Ascending aorta (tissue), 2 donors: ENCODE results near the gene DMD. TPM values are rescaled to one million over a fixed set of nuclear protein-coding genes. Genes with fewer than 3 reads are reported as not detected.

ENCODE experiments used
- DNase-seq, 2 donors: peaks; one replicate each; pipeline ENCODE4 v3.0.0-alpha.2; 2019; ENCODE audit warnings: low spot score in 2 of 2
- H3K27ac ChIP-seq, 2 donors: fragments of 200-600 bp; sonication (generic); one replicate each; pipeline ENCODE4 v1.5.1; 2016 to 2017; ENCODE audit warnings: mild to moderate bottlenecking in 1 of 2
- H3K27me3 ChIP-seq: fragments of 200-600 bp; sonication (generic); one replicate; pipeline ENCODE4 v1.5.1; 2017
- H3K36me3 ChIP-seq, 2 donors: fragments of 200-600 bp; sonication (generic); one replicate each; pipeline ENCODE4 v1.5.1; 2016
- H3K4me1 ChIP-seq, 2 donors: fragments of 200-600 bp; sonication (generic); one replicate each; pipeline ENCODE4 v1.5.1; 2016 to 2017; ENCODE audit warnings: mild to moderate bottlenecking in 1 of 2
- H3K4me3 ChIP-seq, 2 donors: fragments of 200-600 bp; sonication (generic); one replicate each; pipeline ENCODE4 v1.5.1; 2016 to 2017; ENCODE audit warnings: mild to moderate bottlenecking in 1 of 2
- H3K9me3 ChIP-seq, 2 donors: fragments of 200-600 bp; sonication (generic); one replicate each; pipeline ENCODE4 v1.5.1; 2016
- intact Hi-C: fragments of 100-400 bp; cut with DNase I; formaldehyde crosslinking; loops from one replicate; pipeline ENCODE4 v1.15.1; 2023
- total RNA-seq: library from RNA; depleted of rRNA; stranded (reverse); fragments of >200 nt; gene quantifications from one replicate; pipeline ENCODE4 v1.1.0, GENCODE V29; 2016
- TF ChIP-seq, protein P1 (sequence below), 3 experiments: fragments of 200-600 bp in 2 of 3; fragments of 450-650 bp in 1 of 3; sonication (generic) in 2 of 3; IDR thresholded peaks; one replicate each; pipeline ENCODE4 v1.5.1; 2016 to 2019; ENCODE audit warnings: antibody characterized with exemption in 3 of 3, mild to moderate bottlenecking in 1 of 3, moderate library complexity in 1 of 3

The DMD gene
- total RNA-seq, 1 donor from 2014 or later = 40.0 TPM

DNA sequence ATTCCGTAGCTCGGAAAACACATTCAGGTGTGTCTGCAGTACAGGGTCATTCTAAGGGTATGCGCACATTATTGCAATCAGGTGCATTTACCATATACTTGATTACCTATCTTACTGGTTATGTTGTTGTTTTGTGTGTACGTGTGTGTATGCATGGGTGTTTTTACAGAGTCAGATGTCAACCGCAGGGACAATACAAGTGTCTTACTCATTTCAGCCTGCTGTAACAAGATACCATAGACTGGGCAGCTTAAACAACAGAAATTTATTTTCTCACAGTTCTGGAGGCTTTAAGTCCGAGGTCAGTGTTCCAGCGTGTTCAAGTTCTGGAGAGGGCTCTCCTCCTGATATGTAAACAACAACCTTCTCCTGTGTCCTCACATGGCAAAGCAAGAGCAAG is 316.7 kb downstream of the DMD start:
- no peak overlapping the region for H3K4me3 ChIP-seq
- no peaks in the 10 kb centered on the region for H3K4me1 ChIP-seq
- no peaks in the 10 kb centered on the region for H3K36me3 ChIP-seq
- TF ChIP-seq, protein P1, sequence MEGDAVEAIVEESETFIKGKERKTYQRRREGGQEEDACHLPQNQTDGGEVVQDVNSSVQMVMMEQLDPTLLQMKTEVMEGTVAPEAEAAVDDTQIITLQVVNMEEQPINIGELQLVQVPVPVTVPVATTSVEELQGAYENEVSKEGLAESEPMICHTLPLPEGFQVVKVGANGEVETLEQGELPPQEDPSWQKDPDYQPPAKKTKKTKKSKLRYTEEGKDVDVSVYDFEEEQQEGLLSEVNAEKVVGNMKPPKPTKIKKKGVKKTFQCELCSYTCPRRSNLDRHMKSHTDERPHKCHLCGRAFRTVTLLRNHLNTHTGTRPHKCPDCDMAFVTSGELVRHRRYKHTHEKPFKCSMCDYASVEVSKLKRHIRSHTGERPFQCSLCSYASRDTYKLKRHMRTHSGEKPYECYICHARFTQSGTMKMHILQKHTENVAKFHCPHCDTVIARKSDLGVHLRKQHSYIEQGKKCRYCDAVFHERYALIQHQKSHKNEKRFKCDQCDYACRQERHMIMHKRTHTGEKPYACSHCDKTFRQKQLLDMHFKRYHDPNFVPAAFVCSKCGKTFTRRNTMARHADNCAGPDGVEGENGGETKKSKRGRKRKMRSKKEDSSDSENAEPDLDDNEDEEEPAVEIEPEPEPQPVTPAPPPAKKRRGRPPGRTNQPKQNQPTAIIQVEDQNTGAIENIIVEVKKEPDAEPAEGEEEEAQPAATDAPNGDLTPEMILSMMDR (IDR thresholded peaks at IDR 0.05) = no peak
- H3K9me3 ChIP-seq = no peaks in the 10 kb centered on the region
- no peak for DNase-seq
- no peak overlapping the region for H3K27ac ChIP-seq
- intact Hi-C loops = no loop called here
- no peaks in the 10 kb centered on the region for H3K27me3 ChIP-seq

DNA sequence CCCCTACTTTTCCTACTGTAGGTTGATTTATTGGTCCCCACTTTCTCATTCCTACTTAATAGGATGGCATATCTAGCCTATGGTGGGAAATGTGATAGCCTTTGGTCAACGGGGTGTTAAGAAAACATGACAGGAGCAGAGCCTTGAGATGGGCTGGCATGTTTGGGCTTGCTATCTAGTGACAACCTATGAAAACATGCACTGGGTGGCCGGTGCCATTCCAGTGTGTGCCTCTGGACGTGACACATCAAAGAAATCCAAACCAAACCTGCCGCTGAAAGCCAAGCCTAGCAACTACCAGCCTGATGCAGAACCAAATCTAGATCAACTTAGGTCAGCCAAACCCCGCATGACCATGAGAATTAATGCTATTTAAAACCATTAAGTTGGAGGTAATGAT is 317.6 kb downstream of the DMD start:
- TF ChIP-seq, protein P1 (IDR thresholded peaks at IDR 0.05) = no peak
- DNase-seq = no peak
- H3K4me3 ChIP-seq = no peak overlapping the region
- H3K9me3 ChIP-seq = no peaks in the 10 kb centered on the region
- H3K27me3 ChIP-seq = no peaks in the 10 kb centered on the region
- H3K4me1 ChIP-seq = no peaks in the 10 kb centered on the region
- H3K36me3 ChIP-seq = no peaks in the 10 kb centered on the region
- intact Hi-C loops = no loop called here
- H3K27ac ChIP-seq = no peak overlapping the region

DNA sequence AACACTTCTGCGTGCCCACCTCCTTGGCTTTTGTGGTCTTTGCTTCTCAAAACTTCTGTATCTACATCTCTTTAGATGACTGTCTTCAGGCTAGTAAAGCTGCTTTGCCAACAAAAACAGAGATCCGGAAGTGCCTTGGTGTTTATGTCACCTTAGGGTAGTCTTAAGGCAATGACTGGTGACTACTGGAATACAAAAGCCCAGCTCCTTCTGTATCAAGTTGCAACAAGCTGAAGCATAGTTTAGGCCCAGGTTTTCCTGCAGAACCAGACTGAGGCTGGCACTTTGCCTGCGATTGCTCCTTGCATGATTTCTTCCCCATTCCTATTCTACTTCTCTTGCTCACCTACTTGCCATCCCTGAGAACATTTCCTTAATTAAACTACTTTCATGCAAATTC is 333.8 kb downstream of the DMD start:
- Histone ChIP-seq H3K9me3 (no peaks in the 10 kb centered on the region), H3K27me3 (no peaks in the 10 kb centered on the region), H3K36me3 (no peaks in the 10 kb centered on the region), H3K27ac (no peak overlapping the region), H3K4me3 (no peak overlapping the region), H3K4me1 (peaks cover 0 to 3% of the 10 kb centered on the region in 2 donors)
- intact Hi-C loops = no loop called here
- TF ChIP-seq, protein P1 (IDR thresholded peaks at IDR 0.05) = no peak
- no peak for DNase-seq

DNA sequence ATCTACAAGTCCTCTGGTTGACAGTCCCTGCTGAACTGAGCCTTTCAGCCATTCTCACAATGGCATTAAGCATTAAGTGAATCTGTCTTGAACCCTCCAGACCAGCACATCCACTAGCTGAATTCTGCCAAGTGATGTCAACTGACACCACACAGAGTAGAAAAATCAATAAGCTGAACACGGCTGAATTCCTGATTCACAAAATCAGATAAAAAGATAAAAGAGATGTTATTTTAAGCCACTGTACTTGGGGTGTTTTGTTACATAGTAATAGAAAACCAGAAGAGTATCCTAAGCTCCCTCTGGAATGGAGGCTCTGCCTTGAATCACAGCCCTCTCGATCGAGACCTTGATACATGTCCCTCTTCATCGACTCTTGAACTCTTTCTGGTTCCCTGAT is 336.5 kb downstream of the DMD start:
- no peak overlapping the region for H3K4me3 ChIP-seq
- H3K4me1 ChIP-seq = peaks cover 0 to 3% of the 10 kb centered on the region in 2 donors
- intact Hi-C loops = no loop called here
- no peaks in the 10 kb centered on the region for H3K27me3 ChIP-seq
- H3K27ac ChIP-seq = no peak overlapping the region
- no peaks in the 10 kb centered on the region for H3K36me3 ChIP-seq
- no peaks in the 10 kb centered on the region for H3K9me3 ChIP-seq
- DNase-seq = no peak
- TF ChIP-seq, protein P1 (IDR thresholded peaks at IDR 0.05) = no peak

DNA sequence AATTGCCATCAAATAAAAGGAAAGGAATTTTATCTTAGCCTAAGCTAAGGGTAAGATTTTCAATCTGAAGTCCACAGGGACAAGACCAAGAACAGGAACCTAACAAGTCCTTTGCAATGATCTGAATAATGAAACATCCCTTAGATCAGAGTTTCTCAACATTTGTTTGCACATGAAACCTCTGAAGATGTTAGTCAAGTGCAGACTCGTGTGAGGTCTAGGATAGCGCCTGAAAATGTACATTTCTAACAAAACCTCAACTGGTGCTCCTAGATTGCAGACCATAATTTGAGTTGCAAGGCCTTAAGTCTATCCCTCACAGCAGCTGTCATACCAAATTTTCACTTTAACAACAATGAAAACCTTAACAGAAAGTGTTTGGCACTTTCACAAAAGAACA is 337.6 kb downstream of the DMD start:
- H3K4me3 ChIP-seq = no peak overlapping the region
- peaks cover 0 to 3% of the 10 kb centered on the region in 2 donors for H3K4me1 ChIP-seq
- H3K9me3 ChIP-seq = no peaks in the 10 kb centered on the region
- intact Hi-C loops = no loop called here
- no peaks in the 10 kb centered on the region for H3K36me3 ChIP-seq
- TF ChIP-seq, protein P1 (IDR thresholded peaks at IDR 0.05) = no peak
- no peaks in the 10 kb centered on the region for H3K27me3 ChIP-seq
- H3K27ac ChIP-seq = no peak overlapping the region
- no peak for DNase-seq

DNA sequence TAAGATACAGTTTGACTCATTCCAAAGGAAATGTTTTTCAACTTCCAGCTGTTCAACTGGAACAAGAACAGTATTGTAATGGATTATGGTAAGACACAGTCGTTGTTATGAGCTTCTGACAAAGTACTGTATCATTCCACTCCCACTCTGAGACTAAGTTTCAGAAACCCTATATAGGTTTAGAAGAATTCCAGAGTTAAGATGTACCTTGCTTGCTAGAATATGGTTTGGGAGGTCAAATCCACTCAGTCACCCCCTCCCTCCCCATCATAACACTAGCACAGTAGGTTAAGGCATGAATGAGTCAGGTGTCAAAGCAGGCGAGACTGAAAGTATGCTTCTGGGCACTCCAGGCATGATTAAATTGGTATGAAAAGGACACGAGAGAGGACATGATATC is 339.7 kb downstream of the DMD start:
- H3K9me3 ChIP-seq = no peaks in the 10 kb centered on the region
- intact Hi-C loops = no loop called here
- TF ChIP-seq, protein P1 (IDR thresholded peaks at IDR 0.05) = no peak
- no peak for DNase-seq
- no peaks in the 10 kb centered on the region for H3K4me1 ChIP-seq
- no peak overlapping the region for H3K27ac ChIP-seq
- H3K27me3 ChIP-seq = no peaks in the 10 kb centered on the region
- no peaks in the 10 kb centered on the region for H3K36me3 ChIP-seq
- H3K4me3 ChIP-seq = no peak overlapping the region
